HepG2 (cell line): ENCODE measurements around the gene TGFA. TPM values are rescaled to one million over a fixed set of nuclear protein-coding genes. Genes with fewer than 3 reads are reported as not detected.

Experiments used
- ATAC-seq: fragments of 200-7000 bp; cut with Tn5 transposase; 3 replicates; pipeline ENCODE4 v1.9.1; 2020; ENCODE audit warnings: mild to moderate bottlenecking, moderate library complexity
- BruUV-seq: library from RNA; stranded (reverse); fragments of 400-500 nt; replicated peaks from 2 replicates; lab custom pipeline; 2021; lab: Mats Ljungman, UMichigan
- CTCF ChIA-PET: fragments of 300-600 bp; formaldehyde crosslinking; extraction: SDS; loops from one replicate; lab custom pipeline; 2021; ENCODE audit warnings: low total read pairs, inconsistent platforms, low intra/inter-chr PET ratio; lab: Yijun Ruan, JAX
- POLR2A ChIA-PET: fragments of 350-600 bp; sonication (Branson Sonifier 250); formaldehyde crosslinking; loops from one replicate; lab custom pipeline; 2020; ENCODE audit warnings: antibody characterized with exemption, inconsistent platforms; lab: Yijun Ruan, JAX
- DNase-seq: peaks from one replicate; pipeline ENCODE4 v3.0.0-alpha.2; 2015; ENCODE audit warnings: low spot score
- FAIRE-seq: peaks from 3 replicates; lab custom pipeline; 2011; peaks lifted over from hg19 to GRCh38; lab: Jason Lieb, UNC
- H2AFZ ChIP-seq: one replicate; pipeline ENCODE4 v1.6.1; 2011; ENCODE audit warnings: low read length, inconsistent platforms
- H3K27ac ChIP-seq: fragments of 300-600 bp; 3 replicates; pipeline ENCODE4 v1.8.0; 2011; ENCODE audit warnings: mixed run types, mild to moderate bottlenecking, mixed read lengths, low read length, inconsistent platforms; ENCODE audit not compliant: insufficient read depth; ENCODE audit errors: extremely low read length
- H3K27me3 ChIP-seq, 2 experiments: fragments of 200-600 bp in 1 of 2; 2 replicates in 1 of 2; 3 replicates in 1 of 2; pipeline versions ENCODE4 v1.6.0 to v1.8.0; 2011; ENCODE audit warnings: low read length in 2 of 2, mild to moderate bottlenecking in 2 of 2, moderate library complexity in 2 of 2, inconsistent platforms in 1 of 2; ENCODE audit not compliant: insufficient read depth in 2 of 2, control insufficient read depth in 1 of 2
- H3K36me3 ChIP-seq, 2 experiments: fragments of 200-600 bp in 1 of 2; replicated peaks in 1 of 2; 2 replicates in 1 of 2; 3 replicates in 1 of 2; pipeline versions ENCODE4 v1.5.1 to v1.8.0; 2011; ENCODE audit warnings: low read length in 2 of 2, inconsistent platforms in 1 of 2; ENCODE audit not compliant: insufficient read depth in 2 of 2, control insufficient read depth in 1 of 2
- H3K4me1 ChIP-seq: 2 replicates; pipeline ENCODE4 v1.5.1; 2012; ENCODE audit warnings: low read length, inconsistent platforms; ENCODE audit not compliant: insufficient read depth
- H3K4me2 ChIP-seq: 2 replicates; pipeline ENCODE4 v1.6.0; 2011; ENCODE audit warnings: low read depth, low read length, inconsistent platforms
- H3K4me3 ChIP-seq, 3 experiments: fragments of 200-600 bp in 1 of 3; sonication (generic), shearing (Covaris generic) in 1 of 3; replicated peaks in 1 of 3; 2 replicates each; pipeline ENCODE4 v1.5.1; 2011 to 2016; ENCODE audit warnings: low read length in 3 of 3, inconsistent platforms in 2 of 3, low read depth in 2 of 3, mild to moderate bottlenecking in 2 of 3, control low read depth in 1 of 3, mixed read lengths in 1 of 3; ENCODE audit not compliant: insufficient read depth in 1 of 3
- H3K79me2 ChIP-seq: one replicate; pipeline ENCODE4 v1.6.1; 2011; ENCODE audit warnings: low read length, inconsistent platforms; ENCODE audit not compliant: insufficient read depth
- H3K9ac ChIP-seq: 2 replicates; pipeline ENCODE4 v1.6.0; 2011; ENCODE audit warnings: mild to moderate bottlenecking, low read depth, low read length, inconsistent platforms; ENCODE audit not compliant: insufficient read depth
- H3K9me3 ChIP-seq: 2 replicates; pipeline ENCODE4 v1.5.1; 2012; ENCODE audit warnings: mild to moderate bottlenecking, low read length
- H4K20me1 ChIP-seq: 2 replicates; pipeline ENCODE4 v1.6.0; 2011; ENCODE audit warnings: inconsistent platforms, mild to moderate bottlenecking, low read length, moderate library complexity; ENCODE audit not compliant: insufficient read depth
- ASH2L ChIP-seq: fragments of 300-600, 200-600 bp; sonication (generic); IDR thresholded peaks from 2 replicates; pipeline ENCODE4 v1.7.0; 2017; ENCODE audit warnings: low read depth, mild to moderate bottlenecking, moderate library complexity, mixed read lengths, low read length; ENCODE audit not compliant: insufficient read length
- BRD4 ChIP-seq: sonication (generic); formaldehyde crosslinking; IDR thresholded peaks from 2 replicates; pipeline ENCODE4 v1.4.0; 2020; ENCODE audit warnings: missing genetic modification reagents
- FOXM1 ChIP-seq: sonication (generic); formaldehyde crosslinking; IDR thresholded peaks from 2 replicates; pipeline ENCODE4 v1.5.0; 2020; ENCODE audit warnings: missing genetic modification reagents
- KLF15 ChIP-seq: sonication (generic); formaldehyde crosslinking; IDR thresholded peaks from 2 replicates; pipeline ENCODE4 v1.8.1; 2023; ENCODE audit warnings: borderline replicate concordance, mild to moderate bottlenecking, inconsistent platforms, missing genetic modification reagents, mixed read lengths
- MEIS1 ChIP-seq: sonication (generic); formaldehyde crosslinking; IDR thresholded peaks from 2 replicates; pipeline ENCODE4 v1.9.0; 2021; ENCODE audit warnings: mild to moderate bottlenecking, missing genetic modification reagents, moderate library complexity, borderline replicate concordance
- NCOA1 ChIP-seq: sonication (generic); formaldehyde crosslinking; IDR thresholded peaks from 2 replicates; pipeline ENCODE4 v1.9.0; 2021; ENCODE audit warnings: missing genetic modification reagents
- NFE2 ChIP-seq: sonication (generic); formaldehyde crosslinking; IDR thresholded peaks from 2 replicates; pipeline ENCODE4 v1.4.0; 2020; ENCODE audit warnings: missing genetic modification reagents
- PHF5A ChIP-seq: IDR thresholded peaks from one replicate; pipeline ENCODE4 v1.6.1; 2018; ENCODE audit warnings: low read depth, missing genetic modification reagents; ENCODE audit not compliant: unreplicated experiment
- POLR2G ChIP-seq: fragments of 200-400 bp; formaldehyde crosslinking; IDR thresholded peaks from 2 replicates; pipeline ENCODE4 v1.6.1; 2018; ENCODE audit warnings: mild to moderate bottlenecking, low read depth, low read length, moderate library complexity
- SATB2 ChIP-seq: sonication (generic); formaldehyde crosslinking; IDR thresholded peaks from 2 replicates; pipeline ENCODE4 v1.5.0; 2020; ENCODE audit warnings: missing genetic modification reagents
- SIN3B ChIP-seq: fragments of 150-350 bp; IDR thresholded peaks from 2 replicates; pipeline ENCODE4 v1.6.1; 2014; ENCODE audit warnings: low read length
- SOX6 ChIP-seq, 2 experiments: fragments of 450-650 bp in 1 of 2; sonication (generic) in 1 of 2; formaldehyde crosslinking in 1 of 2; IDR thresholded peaks; 2 replicates each; pipeline versions ENCODE4 v1.4.0 to v1.6.1; 2017 to 2020; ENCODE audit warnings: antibody characterized with exemption in 1 of 2, mild to moderate bottlenecking in 1 of 2, missing genetic modification reagents in 1 of 2
- SPEN ChIP-seq: sonication (generic); formaldehyde crosslinking; IDR thresholded peaks from 2 replicates; pipeline ENCODE4 v1.5.1; 2020; ENCODE audit warnings: low read depth, mild to moderate bottlenecking, missing genetic modification reagents
- STAG1 ChIP-seq: sonication (generic); formaldehyde crosslinking; IDR thresholded peaks from 2 replicates; pipeline ENCODE4 v1.4.0; 2020; ENCODE audit warnings: missing genetic modification reagents
- TAF15 ChIP-seq: fragments of 200-400 bp; formaldehyde crosslinking; IDR thresholded peaks from one replicate; pipeline ENCODE4 v1.6.1; 2018; ENCODE audit warnings: mild to moderate bottlenecking, low read depth, low read length; ENCODE audit not compliant: poor library complexity, severe bottlenecking
- ZNF235 ChIP-seq: sonication (generic); formaldehyde crosslinking; IDR thresholded peaks from 2 replicates; pipeline ENCODE4 v1.8.1; 2023; ENCODE audit warnings: mild to moderate bottlenecking, missing genetic modification reagents, borderline replicate concordance
- ZNF430 ChIP-seq: sonication (generic); formaldehyde crosslinking; IDR thresholded peaks from 2 replicates; pipeline ENCODE4 v1.9.0; 2021; ENCODE audit warnings: mild to moderate bottlenecking, missing genetic modification reagents
- ZNF501 ChIP-seq: sonication (generic); formaldehyde crosslinking; IDR thresholded peaks from 2 replicates; pipeline ENCODE4 v1.5.1; 2020; ENCODE audit warnings: mild to moderate bottlenecking, moderate library complexity, missing genetic modification reagents
- ZNF761 ChIP-seq: sonication (generic); formaldehyde crosslinking; conservative IDR thresholded peaks from 2 replicates; pipeline ENCODE4 v1.4.0; 2020; ENCODE audit warnings: mild to moderate bottlenecking, missing genetic modification reagents
- WGBS: methylation state at CpG from one replicate; pipeline ENCODE4 v1.1.6; 2017; ENCODE audit warnings: low lambda C conversion rate; 5-methylcytosine and 5-hydroxymethylcytosine counted together
- in situ Hi-C: cut with HindIII; loops from 2 replicates; pipeline ENCODE4 v1.10.0; 2017; ENCODE audit warnings: low pct_unique_long_range_greater_than_20kb; ENCODE audit not compliant: extremely low pct_ligation_motif_present
- intact Hi-C: fragments of 100-400 bp; cut with micrococcal nuclease; formaldehyde crosslinking; loops from one replicate; pipeline ENCODE4 v1.10.0; 2022; ENCODE audit not compliant: unreplicated experiment
- polyA plus RNA-seq, 8 experiments: library from polyadenylated mRNA; depleted of rRNA in 3 of 8; stranded (reverse) in 7 of 8; unstranded in 1 of 8; fragments of >200 nt; fragmentation: Illumina TruSeq in 4 of 8; extraction: Trizol in 4 of 8; gene quantifications; 2 replicates each; pipeline versions ENCODE4 v1.2.1 to v1.2.3, GENCODE V29; 2011 to 2016; ENCODE audit warnings: low read depth in 4 of 8, missing spikeins in 1 of 8, mixed read lengths in 1 of 8; ENCODE audit not compliant: insufficient read depth in 1 of 8
- total RNA-seq, 5 experiments: library from RNA; depleted of rRNA; stranded (reverse); fragments of >200 nt; fragmentation: Illumina TruSeq; extraction: Trizol; gene quantifications; 2 replicates each; pipeline ENCODE4 v1.2.3, GENCODE V29; 2016; ENCODE audit warnings: low read depth in 1 of 5
- TF ChIP-seq, protein P1 (sequence below): IDR thresholded peaks from 2 replicates; pipeline ENCODE4 v1.6.1; 2016; ENCODE audit warnings: low read depth
- TF ChIP-seq, protein P2 (sequence below): sonication (generic); formaldehyde crosslinking; IDR thresholded peaks from 2 replicates; pipeline ENCODE4 v1.4.0; 2020; ENCODE audit warnings: missing genetic modification reagents

The TGFA gene
- total and polyA plus RNA-seq, 2 of the 13 experiments (the other 11 are each of a cell fraction or from before 2014, with no cell fraction given) = 7.8 to 15.3 TPM

DNA sequence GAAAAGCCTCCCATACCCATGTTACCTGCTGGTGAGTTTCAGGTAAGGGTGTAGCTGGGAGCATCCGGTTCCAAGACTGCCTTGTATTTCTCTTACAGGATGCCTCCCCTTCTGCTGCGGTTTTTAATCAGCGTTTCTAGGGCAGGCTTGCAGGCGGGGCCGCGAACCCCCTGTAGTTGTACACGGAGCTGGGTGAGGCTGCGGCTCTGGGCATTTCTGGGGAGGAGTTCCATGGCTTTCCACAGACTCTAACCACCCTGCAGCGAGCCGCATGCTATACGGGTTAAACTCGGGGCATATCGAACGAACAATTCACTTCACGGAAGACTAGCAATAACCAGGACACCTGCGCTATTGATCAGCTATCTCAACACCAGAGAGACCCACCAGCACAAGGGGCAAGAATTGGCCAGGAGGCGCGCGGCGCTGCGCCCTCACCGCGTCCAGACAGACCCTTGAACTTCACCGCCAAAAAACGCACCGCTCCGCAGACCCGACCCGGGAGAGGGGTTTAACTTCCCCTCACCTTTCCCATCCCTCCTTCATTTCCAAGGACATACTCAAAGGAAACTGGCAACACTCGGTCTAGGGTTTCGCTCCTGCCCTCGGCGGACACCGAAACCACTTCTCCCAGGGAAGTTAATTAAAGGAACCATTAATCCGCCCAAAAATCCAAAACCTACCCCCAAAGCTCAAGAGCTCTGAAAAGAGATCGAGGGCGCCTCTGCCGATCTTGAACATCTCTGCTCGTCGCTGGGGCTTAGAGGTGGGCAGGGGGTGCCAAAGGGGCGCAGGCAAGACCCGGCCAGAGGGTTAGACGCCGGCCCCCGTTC lies 909 bp downstream of the TGFA start:
- peaks cover 48% of the 10 kb centered on the region for H3K4me1 ChIP-seq
- DNase-seq (no peak), FAIRE-seq (no peak), ATAC-seq (no peak)
- H3K27ac ChIP-seq = peak overlapping the region; percentile 76
- in situ Hi-C loops (no loop called here), intact Hi-C loops (loop anchor here (2.0 to 5.0 kb wide), 2 partner anchors 65 to 640 kb away; no protein-coding TSS in a partner anchor)
- H3K36me3 ChIP-seq = no peaks in the 10 kb centered on the region
- ChIA-PET POLR2A (interaction anchor here (0.9 to 2.6 kb wide), 11 partner anchors 9 to 259 kb away, joined by 3 to 13 read pairs (median 5); partner anchors contain the start of gene SNRPG), CTCF (interaction anchor here (3.9 kb wide), 1 partner anchor 64 kb away, joined by 29 read pairs; no protein-coding TSS in a partner anchor)
- H4K20me1 ChIP-seq = peaks cover 5% of the 10 kb centered on the region; the same call in 1 of the 2 replicates
- under 1% methylated on average over 22 of the region's 45 CpGs for WGBS
- BruUV-seq = TSS peak; percentile 60
- no peaks in the 10 kb centered on the region; a peak in 1 of 5 replicates for H3K27me3 ChIP-seq
- H3K4me2 ChIP-seq = peak overlapping the region; percentile 87
- no peaks in the 10 kb centered on the region for H3K9me3 ChIP-seq
- peak overlapping the region; percentile 81 for H3K9ac ChIP-seq
- peaks cover 41% of the 10 kb centered on the region for H3K79me2 ChIP-seq
- H3K4me3 ChIP-seq = peak overlapping the region; percentile 70 to 91 (median 75)
- H2AFZ ChIP-seq = peak overlapping the region; percentile 30
- TF ChIP-seq ASH2L (peak; percentile 22), ZNF430 (CRISPR knock-in tag) (no peak), POLR2G (no peak), TAF15 (peak; percentile 6), NFE2 (no peak), KLF15 (0 out of 2 replicates have a peak, but pooled peaks have one; percentile 21), ZNF235 (CRISPR knock-in tag) (no peak), MEIS1 (0 out of 2 replicates have a peak, but pooled peaks have one; percentile 9), SATB2 (CRISPR knock-in tag) (no peak), SOX6 (IDR thresholded peaks at IDR 0.05) (no peak), SOX6 (CRISPR knock-in tag; IDR thresholded peaks at IDR 0.05) (0 out of 2 replicates have a peak, but pooled peaks have one; percentile 5), NCOA1 (CRISPR knock-in tag) (no peak), BRD4 (CRISPR knock-in tag) (no peak), PHF5A (CRISPR knock-in tag) (no peak), FOXM1 (0 out of 2 replicates have a peak, but pooled peaks have one; percentile 57), SPEN (CRISPR knock-in tag) (no peak), SIN3B (0 out of 2 replicates have a peak, but pooled peaks have one; percentile 36), ZNF501 (CRISPR knock-in tag) (peak; percentile 81; the same call in 1 of the 2 replicates), STAG1 (CRISPR knock-in tag) (peak; percentile 17), ZNF761 (0 out of 2 replicates have a peak, but pooled peaks have one; percentile 6)
- TF ChIP-seq, protein P1, sequence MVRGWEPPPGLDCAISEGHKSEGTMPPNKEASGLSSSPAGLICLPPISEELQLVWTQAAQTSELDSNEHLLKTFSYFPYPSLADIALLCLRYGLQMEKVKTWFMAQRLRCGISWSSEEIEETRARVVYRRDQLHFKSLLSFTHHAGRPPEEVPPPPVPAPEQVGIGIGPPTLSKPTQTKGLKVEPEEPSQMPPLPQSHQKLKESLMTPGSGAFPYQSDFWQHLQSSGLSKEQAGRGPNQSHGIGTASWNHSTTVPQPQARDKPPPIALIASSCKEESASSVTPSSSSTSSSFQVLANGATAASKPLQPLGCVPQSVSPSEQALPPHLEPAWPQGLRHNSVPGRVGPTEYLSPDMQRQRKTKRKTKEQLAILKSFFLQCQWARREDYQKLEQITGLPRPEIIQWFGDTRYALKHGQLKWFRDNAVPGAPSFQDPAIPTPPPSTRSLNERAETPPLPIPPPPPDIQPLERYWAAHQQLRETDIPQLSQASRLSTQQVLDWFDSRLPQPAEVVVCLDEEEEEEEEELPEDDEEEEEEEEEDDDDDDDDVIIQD = no peak
- TF ChIP-seq, protein P2, sequence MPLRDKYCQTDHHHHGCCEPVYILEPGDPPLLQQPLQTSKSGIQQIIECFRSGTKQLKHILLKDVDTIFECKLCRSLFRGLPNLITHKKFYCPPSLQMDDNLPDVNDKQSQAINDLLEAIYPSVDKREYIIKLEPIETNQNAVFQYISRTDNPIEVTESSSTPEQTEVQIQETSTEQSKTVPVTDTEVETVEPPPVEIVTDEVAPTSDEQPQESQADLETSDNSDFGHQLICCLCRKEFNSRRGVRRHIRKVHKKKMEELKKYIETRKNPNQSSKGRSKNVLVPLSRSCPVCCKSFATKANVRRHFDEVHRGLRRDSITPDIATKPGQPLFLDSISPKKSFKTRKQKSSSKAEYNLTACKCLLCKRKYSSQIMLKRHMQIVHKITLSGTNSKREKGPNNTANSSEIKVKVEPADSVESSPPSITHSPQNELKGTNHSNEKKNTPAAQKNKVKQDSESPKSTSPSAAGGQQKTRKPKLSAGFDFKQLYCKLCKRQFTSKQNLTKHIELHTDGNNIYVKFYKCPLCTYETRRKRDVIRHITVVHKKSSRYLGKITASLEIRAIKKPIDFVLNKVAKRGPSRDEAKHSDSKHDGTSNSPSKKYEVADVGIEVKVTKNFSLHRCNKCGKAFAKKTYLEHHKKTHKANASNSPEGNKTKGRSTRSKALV = peak; percentile 92
